Amygdala (tissue), 56 donors: ENCODE data around the gene FBXO2.

ENCODE experiments used
- DNase-seq, 56 donors: peaks; one replicate each; lab custom pipeline; 2025; lab: John Stamatoyannopoulos, UW

FBXO2 gene

DNA sequence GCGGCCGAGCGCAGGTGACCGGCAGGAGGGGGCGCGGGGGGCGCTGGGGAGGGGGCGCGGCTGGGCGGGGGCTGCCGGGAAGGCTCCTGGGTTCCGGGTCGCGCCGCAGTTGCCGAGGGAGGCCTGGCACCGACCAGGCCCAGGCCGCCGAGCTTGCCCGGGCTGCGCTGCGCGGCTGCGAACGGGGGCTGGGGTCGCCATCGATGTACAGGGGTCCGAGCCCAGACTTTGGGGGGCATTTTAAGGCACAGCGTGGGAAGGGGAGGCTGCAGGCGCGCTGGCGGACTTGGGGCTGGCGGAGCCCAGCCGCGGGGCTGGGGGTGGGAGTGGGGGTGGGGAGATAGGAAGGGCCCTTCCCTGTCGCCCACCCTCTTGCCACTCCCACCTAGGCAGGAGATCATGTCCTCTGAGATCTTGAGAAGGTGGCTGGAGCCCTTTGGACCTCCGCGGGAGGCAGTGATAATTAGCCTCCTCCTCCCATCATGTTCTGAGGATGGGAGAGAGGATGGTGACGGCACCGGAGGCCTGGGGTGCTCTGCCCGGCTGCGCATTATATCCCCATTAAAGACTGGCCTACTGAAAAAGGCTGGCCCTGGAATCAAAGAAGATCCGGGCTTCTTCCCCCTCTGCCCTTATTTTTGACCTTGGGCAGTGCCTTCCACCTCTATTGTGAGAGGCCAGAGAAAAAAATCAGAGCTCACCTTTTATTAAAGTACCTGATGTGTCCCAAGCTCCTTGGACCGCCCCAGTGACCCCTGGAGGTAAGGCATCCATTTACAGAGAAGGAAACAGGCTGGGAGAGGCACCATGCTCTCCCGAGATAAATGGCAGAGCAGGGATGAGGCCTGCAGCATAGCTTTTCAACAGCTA is 945 bp upstream of the FBXO2 start:
- no peak for DNase-seq

DNA sequence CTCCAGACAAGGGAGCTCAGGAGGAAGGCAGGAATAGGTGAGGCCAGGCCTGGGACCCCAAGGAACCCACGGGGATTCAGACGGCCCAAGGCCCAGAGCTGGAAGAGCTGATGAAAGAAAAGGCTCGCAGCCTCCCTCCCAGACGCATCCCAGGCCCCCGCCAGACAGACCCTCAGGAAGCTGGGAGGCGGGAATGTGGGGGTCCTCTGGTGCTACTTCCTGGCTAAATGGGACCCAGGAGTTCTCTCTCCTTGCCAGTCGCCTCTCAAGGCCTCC is 430 bp downstream of the FBXO2 start:
- no peak for DNase-seq

DNA sequence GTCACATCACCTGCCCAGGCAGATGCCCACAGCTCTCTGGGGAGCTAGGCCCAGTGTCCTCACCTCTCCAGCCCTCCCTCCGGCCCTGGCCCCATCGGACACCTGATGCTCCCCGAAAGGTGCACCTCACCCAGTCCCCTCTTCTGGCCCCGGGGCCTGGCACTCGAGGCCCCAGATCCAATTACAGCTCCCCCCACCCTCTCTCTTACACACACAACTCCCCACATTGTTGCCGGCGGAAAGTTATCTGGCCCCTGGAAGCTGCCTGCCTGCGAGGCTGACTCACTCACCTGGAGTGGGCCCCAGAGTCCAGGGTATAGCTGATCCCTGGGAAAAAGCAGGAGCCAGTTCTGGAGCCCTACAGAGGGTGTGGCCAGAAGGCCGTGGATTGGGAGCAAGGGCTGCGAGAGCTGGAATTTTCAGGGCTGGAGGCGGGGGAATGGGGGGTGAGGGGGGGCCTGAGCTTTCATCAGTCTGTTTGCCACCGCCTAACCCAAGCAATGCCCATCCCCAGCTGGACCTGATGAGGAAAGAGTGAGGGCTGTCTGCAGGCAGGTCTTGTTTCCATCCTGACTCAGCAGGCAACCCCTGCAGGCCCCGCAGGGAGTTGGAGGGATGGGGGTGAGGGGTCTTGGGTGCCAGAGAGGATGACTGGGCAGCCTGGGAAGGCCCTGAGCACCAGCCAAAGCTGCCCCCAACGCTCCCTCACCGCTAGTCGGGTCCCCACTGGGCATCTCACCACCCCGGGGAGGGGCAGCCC is 948 bp downstream of the FBXO2 start:
- DNase-seq: peak in 1 of 56 donors; percentile 34

DNA sequence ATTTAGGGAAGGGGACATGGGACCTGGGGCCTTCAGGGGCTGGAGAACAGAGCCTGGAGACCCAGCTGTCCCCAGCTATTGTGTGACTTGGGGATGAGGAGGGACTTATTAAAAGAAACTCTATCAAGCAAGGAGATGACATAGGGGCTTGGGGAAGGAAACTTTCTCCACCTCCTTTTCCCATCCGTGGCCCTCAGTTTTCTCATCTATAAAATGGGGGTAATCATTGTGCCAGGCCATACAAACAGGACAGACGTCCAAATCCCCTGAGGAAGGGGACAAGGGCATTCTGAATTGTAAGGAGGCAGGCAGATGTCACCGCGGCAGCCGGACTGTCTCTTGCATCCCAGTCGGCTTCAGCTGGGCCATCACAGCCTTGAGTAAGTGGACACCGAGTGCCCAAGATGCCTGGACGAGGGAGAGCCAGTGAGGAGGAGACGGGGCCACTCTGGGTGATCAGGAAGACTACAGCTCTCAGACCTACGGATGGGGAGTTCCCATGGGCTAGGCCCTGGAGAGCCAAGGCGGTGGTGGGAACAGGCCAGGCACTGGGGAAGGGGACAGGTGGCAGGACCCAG is 1.9 kb downstream of the FBXO2 start:
- DNase-seq: no peak

DNA sequence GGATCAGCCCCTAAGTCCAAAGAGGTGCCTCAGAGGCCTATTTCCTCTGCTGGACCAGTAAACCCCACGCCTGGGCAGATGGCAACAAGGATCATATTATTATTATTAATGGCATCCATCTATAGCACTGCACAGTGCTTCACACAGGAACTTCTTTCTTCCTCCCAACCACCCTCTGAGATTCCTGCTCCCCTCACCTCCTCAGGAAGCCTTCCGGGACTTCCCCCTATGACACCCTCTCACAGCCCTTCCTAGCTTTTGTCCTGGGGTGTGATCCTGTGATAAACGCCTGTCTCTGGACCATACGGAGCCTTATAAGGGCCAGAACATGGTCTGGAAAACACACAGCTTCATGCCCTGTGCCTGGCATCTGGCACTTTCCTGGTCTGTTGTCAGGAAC is 3.2 kb downstream of the FBXO2 start:
- DNase-seq: no peak

DNA sequence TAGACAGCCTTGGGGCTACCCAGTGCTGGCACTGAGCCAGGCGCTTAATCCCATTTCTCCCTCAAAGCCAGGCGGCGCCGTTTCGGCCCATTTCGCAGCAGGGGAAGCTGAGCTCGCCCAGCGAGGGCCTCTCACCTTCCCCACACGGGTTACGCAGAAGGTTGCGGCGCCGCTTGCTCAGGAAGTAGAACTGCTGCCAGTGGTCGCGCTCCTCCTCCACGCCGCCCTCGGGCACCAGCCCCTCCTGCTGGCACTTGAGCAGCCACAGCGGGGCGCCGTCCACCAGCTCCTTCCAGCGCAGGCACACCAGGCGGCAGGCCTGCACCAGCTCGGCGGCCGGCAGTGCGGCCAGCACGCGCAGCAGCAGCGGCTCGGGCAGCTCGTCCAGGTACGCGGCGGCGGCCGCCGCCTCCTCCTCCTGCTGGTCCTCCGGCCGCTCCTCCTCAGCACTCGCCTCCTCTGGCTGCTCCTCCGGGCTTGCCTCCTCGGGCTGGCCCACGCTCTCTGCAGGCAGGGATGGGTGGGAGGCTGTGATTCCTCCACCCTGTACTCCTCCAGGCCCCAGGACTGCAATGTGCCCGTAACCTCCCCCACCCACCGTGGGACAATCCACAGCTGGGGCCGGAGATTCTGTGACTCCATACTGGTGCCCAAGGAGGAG is 3.8 kb downstream of the FBXO2 start:
- peak in 48 of 56 donors; percentile 18 to 80 (median 54) for DNase-seq

DNA sequence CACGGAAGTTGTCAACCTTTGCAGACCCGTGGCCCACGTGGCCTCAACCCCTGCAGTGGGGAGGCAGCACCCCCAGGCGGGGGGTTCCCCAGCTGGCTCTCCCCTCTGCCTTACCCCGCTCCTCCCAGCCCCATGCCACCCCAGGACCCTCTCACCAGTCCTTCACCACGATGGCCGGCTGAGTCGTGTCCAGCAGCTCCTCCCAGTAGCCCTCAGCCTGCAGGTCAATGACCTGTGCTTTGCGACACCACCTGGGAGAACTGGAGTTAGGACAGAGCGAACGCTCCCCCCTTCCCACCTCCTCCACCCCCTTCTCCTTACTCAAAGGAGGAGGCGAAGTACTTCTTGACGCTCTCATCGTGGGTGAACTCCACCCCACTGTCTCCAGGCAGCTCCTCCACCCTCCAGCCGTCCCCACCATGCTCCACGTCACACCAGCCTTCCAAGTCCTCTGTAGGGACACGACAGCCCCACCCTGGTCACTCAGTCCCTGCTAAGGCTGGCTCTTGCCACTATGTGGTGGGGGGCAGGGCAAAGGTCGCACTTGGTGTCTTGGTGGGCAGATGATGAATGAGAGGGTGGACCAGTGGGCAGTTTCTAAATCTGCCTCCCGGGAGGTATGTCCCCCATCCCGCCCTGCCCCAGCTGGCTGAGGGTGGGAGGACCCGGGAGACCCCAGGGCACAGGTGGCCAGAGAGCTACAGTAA is 4.5 kb downstream of the FBXO2 start:
- DNase-seq: peak in 1 of 56 donors; percentile 59

DNA sequence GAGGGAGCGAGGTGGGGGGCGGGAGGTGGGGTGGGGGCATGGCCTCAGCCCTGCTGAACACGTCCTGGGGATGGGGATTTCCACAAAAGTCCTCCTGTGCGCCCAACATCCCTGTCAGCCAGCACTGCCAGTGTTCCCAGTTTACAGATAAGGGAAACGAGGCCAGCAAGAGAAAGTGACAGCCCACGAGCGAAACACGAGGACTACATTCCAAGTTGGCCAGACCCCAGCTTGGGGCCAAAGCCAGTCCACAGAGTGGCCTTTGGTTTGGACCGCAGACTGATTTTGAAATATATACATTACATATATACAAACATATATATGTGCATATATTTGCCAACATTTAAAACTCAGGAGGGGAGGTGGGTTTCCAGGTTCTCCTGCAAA is 5.0 kb downstream of the FBXO2 start:
- no peak for DNase-seq

DNA sequence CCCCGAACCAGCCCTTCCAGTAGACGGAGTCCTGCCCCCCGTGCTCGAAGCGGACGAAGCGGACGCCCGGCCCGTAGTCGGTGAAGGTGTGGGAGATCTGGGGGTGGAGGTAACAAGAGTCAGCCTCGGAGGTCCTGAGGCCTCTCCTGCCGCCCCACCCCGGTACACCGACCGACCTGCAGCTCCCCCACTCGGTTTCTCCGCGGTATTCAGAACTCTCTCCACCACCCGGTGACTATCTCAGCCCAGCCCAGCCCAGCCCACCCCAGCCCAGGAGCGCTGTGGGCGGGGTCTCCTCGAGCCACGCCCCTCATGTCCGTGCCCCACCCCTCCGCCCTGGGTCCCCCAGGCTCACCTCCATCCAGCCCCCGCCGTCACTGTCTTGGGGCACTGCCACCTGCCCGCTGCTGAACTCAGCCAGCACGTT is 5.5 kb downstream of the FBXO2 start:
- DNase-seq: peak in 10 of 56 donors; percentile 18 to 56 (median 38)

DNA sequence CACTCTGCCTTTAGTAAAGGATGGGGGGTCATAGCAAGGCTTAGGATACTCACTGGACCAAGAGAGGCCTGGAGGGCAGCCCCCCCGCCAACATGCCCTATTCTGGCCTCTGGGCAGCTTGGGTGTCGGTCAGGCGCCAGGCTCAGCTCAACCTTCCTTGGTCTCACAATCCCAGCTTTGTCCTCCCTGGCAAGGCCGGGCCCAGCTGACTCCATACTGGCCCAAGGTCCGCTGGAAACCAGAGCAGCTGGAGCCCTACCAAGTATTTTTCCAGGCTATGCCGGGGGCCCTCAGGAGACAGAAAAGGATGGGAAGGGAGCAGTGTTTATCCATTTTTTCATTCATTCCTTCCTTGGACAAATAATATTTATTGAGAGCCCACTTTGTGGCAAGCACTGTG is 6.2 kb downstream of the FBXO2 start:
- DNase-seq: peak in 55 of 56 donors; percentile 44 to 97 (median 89)

DNA sequence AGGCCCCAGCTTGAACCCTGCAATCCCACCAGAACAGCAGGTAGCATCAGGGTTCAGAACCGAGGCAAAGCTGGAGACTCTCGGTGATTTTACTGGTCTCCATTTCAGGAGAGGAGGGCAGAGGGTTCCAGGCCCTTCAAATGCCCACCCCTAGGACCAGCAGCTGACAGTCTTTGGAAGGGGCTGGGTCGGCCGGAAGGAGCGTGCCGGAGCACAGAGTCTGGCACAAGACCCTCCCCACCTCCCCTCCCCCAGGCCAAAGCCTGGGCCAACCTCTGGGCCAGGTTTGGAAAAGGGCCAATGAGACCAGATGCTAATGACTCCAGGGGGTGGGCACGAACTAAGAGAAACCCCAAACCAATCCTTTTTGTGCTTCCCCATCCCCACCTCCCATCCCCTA is 6.9 kb downstream of the FBXO2 start:
- peak in 1 of 56 donors; percentile 38 for DNase-seq

DNA sequence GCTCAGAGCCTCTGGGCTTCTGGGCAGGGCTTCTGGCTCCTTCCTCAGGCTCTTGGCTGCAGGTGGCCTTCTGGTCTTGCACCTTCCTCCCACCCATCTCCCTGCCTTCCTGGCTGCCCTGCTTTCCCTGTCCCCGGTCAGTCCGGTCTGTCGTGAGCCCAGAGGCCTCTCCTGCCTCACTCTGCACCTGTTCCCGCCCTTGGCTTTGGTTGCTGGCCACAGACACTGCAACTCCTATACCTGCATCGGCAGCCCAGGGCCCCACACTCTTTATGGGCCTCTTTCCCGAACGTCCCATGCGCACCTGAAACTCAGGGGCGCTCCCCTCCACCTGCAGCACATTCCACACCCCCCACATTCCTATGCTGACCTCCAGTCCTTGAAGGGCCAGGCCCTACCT is 7.9 kb downstream of the FBXO2 start:
- DNase-seq: no peak

DNA sequence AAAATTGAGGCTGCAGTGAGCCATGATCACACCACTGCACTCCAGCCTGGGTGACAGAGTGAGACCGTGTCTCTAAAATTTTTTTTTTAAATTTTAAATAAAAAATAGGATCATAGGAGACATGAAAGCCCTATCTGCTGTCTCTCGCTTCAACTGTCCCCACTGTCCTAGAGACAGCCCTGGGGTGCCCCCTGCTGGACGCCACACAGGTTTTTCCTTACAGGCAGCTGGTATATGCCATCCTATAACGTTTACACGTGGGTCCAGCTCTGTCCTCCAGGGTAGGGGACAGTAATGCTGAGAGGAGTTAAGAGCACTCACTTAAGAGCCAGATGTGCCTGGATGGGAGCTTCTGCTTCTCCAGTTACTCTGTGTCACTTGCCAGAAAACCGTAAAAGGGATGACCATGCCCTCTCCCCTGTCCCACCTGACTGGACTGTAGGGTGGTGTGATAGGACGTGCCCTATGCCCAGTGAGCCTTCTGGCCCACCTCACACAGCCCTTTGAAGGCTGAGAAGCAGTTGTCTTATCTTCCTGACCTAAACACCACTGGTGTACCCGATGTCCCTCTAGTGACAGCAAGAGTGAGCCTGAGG is 8.5 kb downstream of the FBXO2 start:
- peak in 51 of 56 donors; percentile 18 to 94 (median 66) for DNase-seq

DNA sequence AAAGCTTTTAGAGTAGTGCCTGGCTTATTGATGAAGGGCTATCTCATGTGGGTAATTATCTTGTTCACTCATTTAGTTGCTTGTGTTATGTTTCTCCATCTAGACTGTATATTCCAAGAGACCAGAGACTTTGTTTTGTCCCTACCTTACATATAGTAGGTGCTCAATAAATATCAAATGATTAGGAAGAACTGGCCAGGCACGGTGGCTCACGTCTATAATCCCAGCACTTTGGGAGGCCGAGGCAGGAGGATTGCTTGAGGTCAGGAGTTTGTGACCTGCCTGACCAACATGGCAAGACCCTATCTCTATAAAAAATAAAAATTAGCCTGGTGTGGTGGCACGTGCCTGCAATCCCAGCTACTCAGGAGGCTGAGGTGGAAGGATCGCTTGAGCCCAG is 9.0 kb downstream of the FBXO2 start:
- no peak for DNase-seq

DNA sequence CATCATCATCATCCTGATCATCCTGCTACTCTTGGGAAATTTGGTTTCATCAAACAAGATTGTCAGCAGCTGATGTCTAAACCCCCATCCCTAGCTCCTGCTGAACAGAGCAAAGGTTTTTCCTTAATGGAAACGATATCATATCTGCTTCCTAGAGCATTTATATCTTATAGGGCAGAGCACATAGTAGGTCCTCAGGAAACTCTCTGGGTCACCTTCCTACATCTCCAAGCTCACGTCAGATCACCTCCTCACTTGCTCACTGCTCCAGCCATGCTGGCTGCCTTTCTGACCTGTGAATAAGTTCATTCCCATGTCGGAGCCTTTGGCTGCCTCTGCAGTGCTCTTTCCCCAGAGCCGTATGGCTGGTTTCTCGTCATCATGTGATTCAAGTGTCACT is 10.4 kb downstream of the FBXO2 start:
- DNase-seq: no peak

DNA sequence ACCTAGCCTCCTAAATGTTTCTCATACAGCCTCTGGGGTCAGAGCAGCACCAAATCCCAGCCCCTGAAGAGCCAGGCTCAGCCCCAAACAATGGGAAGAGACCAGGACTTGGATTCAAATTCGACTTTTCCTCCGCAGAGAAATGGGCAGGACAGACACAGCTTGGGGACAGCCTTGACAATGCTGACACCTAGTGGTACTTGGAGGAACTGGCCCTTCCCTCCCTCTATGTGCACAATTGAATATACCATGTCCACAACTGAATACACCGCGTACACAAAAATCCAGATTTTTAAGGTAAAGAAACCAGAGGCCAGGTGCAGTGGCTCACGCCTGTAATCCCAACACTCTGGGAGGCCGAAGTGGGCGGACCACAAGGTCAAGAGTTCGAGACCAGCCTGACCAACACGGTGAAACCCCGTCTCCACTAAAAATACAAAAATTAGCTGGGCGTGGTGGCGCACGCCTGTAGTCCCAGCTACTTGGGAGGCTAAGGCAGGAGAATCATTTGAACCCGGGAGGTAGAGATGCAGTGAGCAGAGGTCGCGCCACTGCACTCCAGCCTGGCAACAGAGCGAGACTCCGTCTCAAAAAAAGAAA is 11.7 kb downstream of the FBXO2 start:
- peak in 33 of 56 donors; percentile 13 to 91 (median 46) for DNase-seq

DNA sequence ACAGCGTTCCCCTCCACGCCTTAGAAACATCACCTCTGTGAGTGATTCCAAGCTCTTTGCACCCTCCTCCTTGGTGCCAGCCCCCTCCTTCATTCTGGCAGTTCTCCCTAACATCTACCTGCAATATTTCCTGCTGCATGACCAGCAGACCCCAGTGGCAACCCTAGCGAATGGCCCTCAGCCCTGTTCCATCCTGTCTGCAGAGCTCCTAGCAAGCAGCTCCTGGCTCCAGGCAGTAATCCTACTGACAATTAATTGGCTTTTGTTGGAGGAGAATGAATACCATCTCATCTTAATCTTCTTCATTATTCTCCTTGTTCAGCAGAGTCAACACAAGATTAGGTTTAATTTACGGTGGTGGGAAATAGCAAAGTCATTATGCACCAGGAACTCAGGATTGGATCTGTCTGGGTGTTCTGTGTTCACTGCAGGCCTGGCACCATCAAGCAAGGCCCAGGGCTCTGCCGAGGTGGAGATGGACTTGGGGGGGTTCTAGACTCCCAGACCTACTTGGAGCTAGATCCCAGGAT is 12.4 kb downstream of the FBXO2 start:
- no peak for DNase-seq

DNA sequence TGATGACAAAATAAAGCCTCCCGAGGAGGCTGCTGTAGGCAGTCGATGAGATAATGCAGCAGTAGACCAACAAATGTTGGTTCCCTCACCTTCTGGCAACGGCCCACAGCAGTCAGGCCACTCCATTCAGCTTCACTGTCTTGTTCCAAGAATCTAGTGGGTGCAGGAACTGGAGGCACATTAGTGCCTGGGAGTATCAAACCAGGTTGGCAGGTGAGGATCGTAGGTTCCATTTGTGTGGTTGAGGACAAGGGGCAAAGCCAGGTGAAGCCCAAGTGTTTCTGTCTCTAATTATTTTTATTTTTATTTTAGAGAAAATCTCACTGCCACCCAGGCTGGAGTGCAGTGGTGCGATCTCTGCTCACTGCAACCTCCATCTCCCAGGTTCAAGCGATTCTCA is 13.3 kb downstream of the FBXO2 start:
- DNase-seq: no peak

DNA sequence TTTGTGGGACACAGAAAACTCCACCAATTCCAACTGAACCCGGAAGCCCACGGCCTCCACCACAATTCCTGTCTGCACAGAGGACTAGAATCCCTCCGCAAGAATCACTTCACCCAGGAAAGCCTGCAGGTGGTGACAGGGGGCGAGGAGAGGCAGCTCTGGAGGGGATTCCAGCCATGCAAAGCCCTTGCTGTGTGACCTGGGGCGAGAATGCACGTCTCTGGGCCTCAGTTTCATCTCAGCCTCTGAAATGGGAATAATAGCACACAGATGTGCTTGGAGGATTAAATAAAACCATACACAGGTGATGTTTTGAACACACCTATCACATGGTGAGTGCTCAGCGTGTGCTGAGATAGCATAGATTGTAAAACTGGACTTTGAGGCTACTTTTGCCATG is 14.1 kb downstream of the FBXO2 start:
- no peak for DNase-seq
